ENCODE measurements around the gene FEM1A. TPM values are rescaled to one million over a fixed set of nuclear protein-coding genes. Genes with fewer than 3 reads are reported as not detected.

Gene FEM1A
- total and polyA plus RNA-seq, 10 of the 15 experiments (the other 5 are each of a cell fraction or from before 2014, with no cell fraction given), result 0.27 to 17.4 (median 3.8) TPM

DNA sequence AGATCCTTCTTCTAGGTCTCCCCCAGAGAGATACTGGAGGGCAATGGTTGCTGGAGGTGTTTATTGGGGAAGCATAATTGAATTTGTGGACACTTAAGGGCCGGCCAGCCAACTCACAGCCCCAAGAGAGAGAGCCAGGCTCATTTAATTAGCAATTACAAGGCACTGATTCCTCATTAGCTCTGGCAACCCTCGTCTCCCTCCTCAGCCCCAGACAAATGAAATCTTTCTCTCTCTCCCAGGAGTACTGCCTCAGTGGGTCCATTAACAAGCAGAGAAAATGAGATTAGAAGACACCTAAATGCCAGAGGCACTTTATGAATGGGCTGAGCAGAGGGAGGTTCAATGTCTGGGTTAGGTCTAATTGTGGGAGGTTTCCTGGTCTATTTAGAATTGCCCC, 19.0 kb upstream of the FEM1A start:
- RAD21 ChIA-PET (ENCODE audit: unreplicated experiment), result interaction anchor here (0.6 to 2.4 kb wide), 3 partner anchors 13 to 90 kb away, joined by 3 to 12 read pairs (median 4); partner anchors contain the start of gene FEM1A
- H3K9me3 ChIP-seq (replicated peaks; ENCODE audit: control insufficient read depth, insufficient read depth, low read length), result no peaks in the 10 kb centered on the region; the same call in 2 of the 3 replicates
- no TSS peak for BruUV-seq (replicated peaks)
- in situ Hi-C loops (cut with MboI) (no loop called here), intact Hi-C loops (cut with micrococcal nuclease; ENCODE audit: unreplicated experiment) (loop anchor here (5.0 kb wide), 1 partner anchor 40 kb away; no protein-coding TSS in a partner anchor)
- no peaks in the 10 kb centered on the region for H3K4me1 ChIP-seq (ENCODE audit: control insufficient read depth, insufficient read depth, low read length)
- POLR2A ChIA-PET, result no interaction called here
- no peaks in the 10 kb centered on the region for H3K36me3 ChIP-seq (ENCODE audit: control insufficient read depth in 2 of 2, insufficient read depth in 2 of 2, low read length in 1 of 2)
- H3K79me2 ChIP-seq (ENCODE audit: control insufficient read depth, insufficient read depth, low read length), result no peaks in the 10 kb centered on the region
- 0% methylated on average over 2 of the region's 2 CpGs for WGBS (ENCODE audit: insufficient coverage, insufficient replicate concordance, low lambda C conversion rate, missing lambda C conversion rate)
- no peak overlapping the region for H3K4me3 ChIP-seq
- FAIRE-seq, result no peak
- H3K27ac ChIP-seq (ENCODE audit: control insufficient read depth, insufficient read depth), result no peak overlapping the region
- no peak for DNase-seq (ENCODE audit: low read depth, low spot score)
- no peak overlapping the region for H3K9ac ChIP-seq (ENCODE audit: control insufficient read depth, insufficient read depth, low read length)
- CTCF ChIA-PET, result interaction anchor here (1.1 to 2.8 kb wide), 2 partner anchors 8 to 18 kb away, joined by 3 to 17 read pairs; partner anchors contain the start of gene FEM1A
- TF ChIP-seq FOXK2 (IDR thresholded peaks at IDR 0.05) (no peak), ELK1 (IDR thresholded peaks at IDR 0.05; ENCODE audit: low read depth, low read length) (no peak), EGR1 (IDR thresholded peaks at IDR 0.05; ENCODE audit: borderline replicate concordance in 1 of 2, low read depth in 2 of 2, low read length in 2 of 2) (no peak), ASH2L (IDR thresholded peaks at IDR 0.05; ENCODE audit: borderline replicate concordance, low read depth) (no peak), KAT2A (conservative IDR thresholded peaks at IDR 0.05; ENCODE audit: control insufficient read depth, low read depth, low read length) (no peak), CHD4 (IDR thresholded peaks at IDR 0.05) (no peak), SIX5 (IDR thresholded peaks at IDR 0.05; ENCODE audit: low read depth, low read length, severe bottlenecking) (no peak), CBFB (IDR thresholded peaks at IDR 0.05; ENCODE audit: low read depth) (no peak), CBX3 (IDR thresholded peaks at IDR 0.05; ENCODE audit: borderline replicate concordance, low read depth) (no peak), NR2C1 (IDR thresholded peaks at IDR 0.05) (no peak), FOS (IDR thresholded peaks at IDR 0.05; ENCODE audit: borderline replicate concordance, extremely low read depth, insufficient read length) (no peak), ZNF622 (IDR thresholded peaks at IDR 0.05) (no peak), SKIL (IDR thresholded peaks at IDR 0.05; ENCODE audit: low read depth, poor library complexity, severe bottlenecking) (no peak), HDGF (IDR thresholded peaks at IDR 0.05) (no peak), JUNB (IDR thresholded peaks at IDR 0.05) (no peak), FOXM1 (IDR thresholded peaks at IDR 0.05; ENCODE audit: low read depth, low read length) (no peak), POLR2AphosphoS2 (IDR thresholded peaks at IDR 0.05; ENCODE audit: low read depth, low read length) (no peak), ZNF687 (IDR thresholded peaks at IDR 0.05) (no peak), SREBF2 (IDR thresholded peaks at IDR 0.05; ENCODE audit: low read length) (no peak), SREBF1 (IDR thresholded peaks at IDR 0.05; ENCODE audit: low read length) (no peak)
- no peak for ATAC-seq
- no peaks in the 10 kb centered on the region; the same call in 1 of the 2 replicates for H4K20me1 ChIP-seq (ENCODE audit: control insufficient read depth, insufficient read depth)
- H3K27me3 ChIP-seq (replicated peaks in 1 of 2; ENCODE audit: control insufficient read depth in 2 of 2, insufficient read depth in 2 of 2, low read length in 1 of 2), result no peaks in the 10 kb centered on the region; a peak in 2 of 4 replicates
- H3K4me2 ChIP-seq (ENCODE audit: control insufficient read depth, insufficient read depth), result no peak overlapping the region
- no peak overlapping the region for H2AFZ ChIP-seq (ENCODE audit: control insufficient read depth, low read depth, low read length)
- SMC1A ChIA-PET (ENCODE audit: uncharacterized antibody, unreplicated experiment), result interaction anchor here (1.0 to 1.7 kb wide), 4 partner anchors 12 to 95 kb away, joined by 3 to 5 read pairs (median 4); partner anchors contain the start of genes FEM1A and PLIN3

Data from GM12878 (cell line).